ENCODE measurements around the gene BTBD18. TPM values are rescaled to one million over a fixed set of nuclear protein-coding genes. Genes with fewer than 3 reads are reported as not detected.

BTBD18 gene

DNA sequence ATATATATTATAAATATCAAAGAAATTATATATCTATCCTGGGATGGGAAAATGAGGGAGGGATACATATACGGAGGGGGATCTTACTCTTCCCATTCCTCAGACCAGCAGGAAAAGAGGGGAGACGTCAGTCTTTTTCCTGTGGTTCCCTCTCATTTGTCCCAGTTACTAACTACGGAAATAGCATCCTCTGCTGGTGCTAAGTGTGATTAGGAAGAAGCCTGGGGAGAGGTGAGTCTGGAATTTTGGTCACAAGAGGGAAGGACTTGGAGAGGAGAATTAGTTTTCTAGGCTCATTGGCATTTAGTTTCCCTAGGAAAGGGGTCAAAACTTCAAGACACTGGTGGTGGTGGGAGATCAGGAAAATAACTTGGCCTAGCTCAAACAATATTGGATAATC, 51.2 kb downstream of the BTBD18 start:
- no peak overlapping the region for H2AFZ ChIP-seq (ENCODE audit: low read depth, low read length)
- H2BK12ac ChIP-seq (ENCODE audit: low read length in 2 of 2): no peak overlapping the region
- no peak overlapping the region for H3K27ac ChIP-seq (ENCODE audit: low read length, poor library complexity, severe bottlenecking)
- H3K18ac ChIP-seq (ENCODE audit: low read depth in 1 of 2, low read length in 2 of 2): no peak overlapping the region
- WGBS: 100% methylated on average over 1 of the region's 3 CpGs
- no peak overlapping the region for H2AK5ac ChIP-seq (ENCODE audit: low read length, severe bottlenecking)
- no peak overlapping the region for H3K4me3 ChIP-seq (ENCODE audit: insufficient read depth in 1 of 2, low read depth in 1 of 2, low read length in 2 of 2)
- no peak overlapping the region for H2BK120ac ChIP-seq (ENCODE audit: low read depth, low read length)
- H3K4me1 ChIP-seq (ENCODE audit: control insufficient read depth, insufficient read depth, low read depth, low read length): no peaks in the 10 kb centered on the region
- H3K9ac ChIP-seq (ENCODE audit: low read length): no peak overlapping the region
- no peak overlapping the region for H2BK5ac ChIP-seq (ENCODE audit: low read depth, low read length, poor library complexity, severe bottlenecking)
- no peaks in the 10 kb centered on the region for H3K9me3 ChIP-seq (ENCODE audit: control insufficient read depth, low read length)
- no peak overlapping the region for H3K4me2 ChIP-seq (ENCODE audit: low read length, poor library complexity, severe bottlenecking)
- H3K4ac ChIP-seq (ENCODE audit: low read depth in 1 of 2, low read length in 2 of 2): no peak overlapping the region
- H3K36me3 ChIP-seq (ENCODE audit: control insufficient read depth in 1 of 2, insufficient read depth in 2 of 2, low read depth in 1 of 2, low read length in 2 of 2): peaks cover 62 to 81% of the 10 kb centered on the region in 2 experiments
- peaks cover 31% of the 10 kb centered on the region for H3K79me1 ChIP-seq (replicated peaks; ENCODE audit: low read length, poor library complexity, severe bottlenecking)
- H4K91ac ChIP-seq (ENCODE audit: low read length): no peak overlapping the region
- no peak overlapping the region for H3K14ac ChIP-seq (ENCODE audit: low read length in 2 of 2)
- no peak overlapping the region for H4K8ac ChIP-seq (ENCODE audit: low read length)
- H3K23ac ChIP-seq (ENCODE audit: low read length in 2 of 2): no peak overlapping the region
- no peaks in the 10 kb centered on the region for H3K27me3 ChIP-seq (ENCODE audit: control insufficient read depth in 1 of 2, insufficient read depth in 1 of 2, low read length in 2 of 2)
- no peak overlapping the region for H2BK15ac ChIP-seq (ENCODE audit: low read depth, poor library complexity, severe bottlenecking)
- no peak for DNase-seq

DNA sequence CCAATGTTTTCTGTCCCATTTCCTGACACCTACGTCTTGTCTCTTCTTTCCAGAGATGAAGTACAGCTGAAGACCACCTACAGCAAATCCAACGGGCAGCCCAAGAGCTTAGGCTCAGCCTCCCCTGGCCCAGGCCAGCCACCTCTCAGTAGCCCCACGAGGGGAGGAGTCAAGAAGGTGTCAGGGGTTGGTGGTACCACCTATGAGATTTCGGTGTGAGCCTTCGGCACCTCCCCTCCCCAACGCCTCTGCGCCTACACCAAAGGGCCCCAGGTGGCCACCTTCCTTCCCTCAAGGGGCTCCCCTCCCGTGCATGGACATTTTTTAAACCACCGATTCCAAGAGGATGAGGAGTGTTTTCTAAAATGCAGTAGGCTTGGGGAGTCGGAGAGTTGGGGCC, 51.8 kb downstream of the BTBD18 start:
- Histone ChIP-seq H3K79me1 (replicated peaks; ENCODE audit: low read length, poor library complexity, severe bottlenecking) (peaks cover 31% of the 10 kb centered on the region), H3K23ac (ENCODE audit: low read length in 2 of 2) (no peak overlapping the region), H4K8ac (ENCODE audit: low read length) (no peak overlapping the region), H4K91ac (ENCODE audit: low read length) (no peak overlapping the region), H3K4me1 (ENCODE audit: control insufficient read depth, insufficient read depth, low read depth, low read length) (no peaks in the 10 kb centered on the region), H2BK120ac (ENCODE audit: low read depth, low read length) (no peak overlapping the region), H3K4me2 (ENCODE audit: low read length, poor library complexity, severe bottlenecking) (no peak overlapping the region), H3K4ac (ENCODE audit: low read depth in 1 of 2, low read length in 2 of 2) (no peak overlapping the region), H2BK5ac (ENCODE audit: low read depth, low read length, poor library complexity, severe bottlenecking) (no peak overlapping the region), H3K27me3 (ENCODE audit: control insufficient read depth in 1 of 2, insufficient read depth in 1 of 2, low read length in 2 of 2) (no peaks in the 10 kb centered on the region), H2BK15ac (ENCODE audit: low read depth, poor library complexity, severe bottlenecking) (no peak overlapping the region), H3K18ac (ENCODE audit: low read depth in 1 of 2, low read length in 2 of 2) (no peak overlapping the region), H3K4me3 (ENCODE audit: insufficient read depth in 1 of 2, low read depth in 1 of 2, low read length in 2 of 2) (no peak overlapping the region), H3K9me3 (ENCODE audit: control insufficient read depth, low read length) (no peaks in the 10 kb centered on the region), H2BK12ac (ENCODE audit: low read length in 2 of 2) (no peak overlapping the region), H3K27ac (ENCODE audit: low read length, poor library complexity, severe bottlenecking) (no peak overlapping the region), H2AFZ (ENCODE audit: low read depth, low read length) (no peak overlapping the region), H3K14ac (ENCODE audit: low read length in 2 of 2) (no peak overlapping the region), H3K36me3 (ENCODE audit: control insufficient read depth in 1 of 2, insufficient read depth in 2 of 2, low read depth in 1 of 2, low read length in 2 of 2) (peaks cover 66 to 83% of the 10 kb centered on the region in 2 experiments), H3K9ac (ENCODE audit: low read length) (no peak overlapping the region), H2AK5ac (ENCODE audit: low read length, severe bottlenecking) (no peak overlapping the region)
- 99% methylated on average over 10 of the region's 10 CpGs for WGBS
- no peak for DNase-seq

DNA sequence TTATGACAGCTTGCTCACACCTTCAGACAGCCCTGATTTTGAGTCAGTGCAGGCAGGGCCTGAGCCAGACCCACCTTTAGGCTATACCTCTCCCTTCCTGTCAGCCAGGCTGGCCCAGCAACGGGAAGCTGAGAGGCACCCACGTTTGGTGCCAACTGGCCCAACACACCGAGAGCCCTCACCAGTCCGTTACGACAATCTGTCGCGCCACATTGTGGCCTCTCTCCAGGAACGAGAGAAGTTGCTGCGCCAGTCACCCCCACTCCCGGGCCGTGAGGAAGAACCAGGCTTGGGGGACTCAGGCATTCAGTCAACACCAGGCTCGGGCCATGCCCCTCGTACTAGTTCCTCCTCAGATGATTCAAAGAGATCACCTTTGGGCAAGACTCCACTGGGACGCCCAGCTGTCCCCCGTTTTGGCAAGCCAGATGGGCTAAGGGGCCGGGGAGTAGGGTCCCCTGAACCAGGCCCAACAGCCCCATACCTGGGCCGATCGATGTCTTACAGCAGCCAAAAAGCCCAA, 52.7 kb downstream of the BTBD18 start:
- no peaks in the 10 kb centered on the region for H3K9me3 ChIP-seq (ENCODE audit: control insufficient read depth, low read length)
- 97% methylated on average over 18 of the region's 18 CpGs for WGBS
- no peak overlapping the region for H3K9ac ChIP-seq (ENCODE audit: low read length)
- H3K4me1 ChIP-seq (ENCODE audit: control insufficient read depth, insufficient read depth, low read depth, low read length): no peaks in the 10 kb centered on the region
- no peak overlapping the region for H3K4me3 ChIP-seq (ENCODE audit: insufficient read depth in 1 of 2, low read depth in 1 of 2, low read length in 2 of 2)
- no peak overlapping the region for H2BK5ac ChIP-seq (ENCODE audit: low read depth, low read length, poor library complexity, severe bottlenecking)
- H2BK120ac ChIP-seq (ENCODE audit: low read depth, low read length): no peak overlapping the region
- DNase-seq: no peak
- H2AFZ ChIP-seq (ENCODE audit: low read depth, low read length): no peak overlapping the region
- no peak overlapping the region for H4K8ac ChIP-seq (ENCODE audit: low read length)
- no peak overlapping the region for H3K14ac ChIP-seq (ENCODE audit: low read length in 2 of 2)
- H2BK15ac ChIP-seq (ENCODE audit: low read depth, poor library complexity, severe bottlenecking): no peak overlapping the region
- no peak overlapping the region for H2AK5ac ChIP-seq (ENCODE audit: low read length, severe bottlenecking)
- H3K23ac ChIP-seq (ENCODE audit: low read length in 2 of 2): no peak overlapping the region
- H3K36me3 ChIP-seq (ENCODE audit: control insufficient read depth in 1 of 2, insufficient read depth in 2 of 2, low read depth in 1 of 2, low read length in 2 of 2): peaks cover 70 to 83% of the 10 kb centered on the region in 2 experiments
- H3K27me3 ChIP-seq (ENCODE audit: control insufficient read depth in 1 of 2, insufficient read depth in 1 of 2, low read length in 2 of 2): no peaks in the 10 kb centered on the region
- no peak overlapping the region for H3K4me2 ChIP-seq (ENCODE audit: low read length, poor library complexity, severe bottlenecking)
- H2BK12ac ChIP-seq (ENCODE audit: low read length in 2 of 2): no peak overlapping the region
- peaks cover 30% of the 10 kb centered on the region for H3K79me1 ChIP-seq (replicated peaks; ENCODE audit: low read length, poor library complexity, severe bottlenecking)
- H3K18ac ChIP-seq (ENCODE audit: low read depth in 1 of 2, low read length in 2 of 2): no peak overlapping the region
- no peak overlapping the region for H3K27ac ChIP-seq (ENCODE audit: low read length, poor library complexity, severe bottlenecking)
- no peak overlapping the region for H3K4ac ChIP-seq (ENCODE audit: low read depth in 1 of 2, low read length in 2 of 2)
- no peak overlapping the region for H4K91ac ChIP-seq (ENCODE audit: low read length)

Small RNA genes within 50 kb of the gene (small RNA-seq; reads per million reads assigned to genes)
- gene AP001931.1 (ENCODE audit: low read depth): not detected
- gene TMX2-CTNND1 (ENCODE audit: low read depth): not detected
